SJSA1 (cell line): ENCODE measurements around the gene ADAMTS14. TPM values are rescaled to one million over a fixed set of nuclear protein-coding genes. Genes with fewer than 3 reads are reported as not detected.
A peak's percentile ranks its signal among the peaks of the same experiment; 100 is the strongest.
"Not testable (repeated sequence)": the region's sequence is repeated elsewhere in the genome, so short reads cannot be mapped to it uniquely, and the experiment has no call there.

Experiments used
- DNase-seq, 2 experiments: peaks; one replicate each; pipeline ENCODE4 v3.0.0-alpha.2; 2015 to 2020; ENCODE audit warnings: low spot score in 2 of 2, low read depth in 1 of 2
- H3K27ac ChIP-seq: fragments of 250-450 bp; sonication (Bioruptor Pico); 2 replicates; pipeline ENCODE4 v1.5.1; 2020; ENCODE audit warnings: mild to moderate bottlenecking, moderate library complexity
- H3K27me3 ChIP-seq: fragments of 250-450 bp; sonication (Bioruptor Pico); replicated peaks from 2 replicates; pipeline ENCODE4 v1.5.1; 2020; ENCODE audit warnings: mild to moderate bottlenecking, moderate library complexity
- H3K36me3 ChIP-seq: fragments of 250-450 bp; sonication (Bioruptor Pico); 2 replicates; pipeline ENCODE4 v1.5.1; 2020; ENCODE audit warnings: mild to moderate bottlenecking
- H3K4me1 ChIP-seq: fragments of 250-450 bp; sonication (Bioruptor Pico); replicated peaks from 2 replicates; pipeline ENCODE4 v1.6.1; 2021; ENCODE audit warnings: mild to moderate bottlenecking
- H3K4me3 ChIP-seq: fragments of 250-450 bp; sonication (Bioruptor Pico); 2 replicates; pipeline ENCODE4 v1.5.1; 2020; ENCODE audit warnings: mild to moderate bottlenecking
- H3K9me3 ChIP-seq: fragments of 250-450 bp; sonication (Bioruptor Pico); replicated peaks from 2 replicates; pipeline ENCODE4 v1.5.1; 2020; ENCODE audit warnings: mild to moderate bottlenecking
- total RNA-seq: library from RNA; depleted of rRNA; stranded (reverse); fragments of >200 nt; shearing (Covaris generic); gene quantifications from 2 replicates; pipeline ENCODE4 v1.2.3, GENCODE V29; 2014

Gene ADAMTS14
- total RNA-seq, 1 experiment from 2014 or later = 1.2 TPM

DNA sequence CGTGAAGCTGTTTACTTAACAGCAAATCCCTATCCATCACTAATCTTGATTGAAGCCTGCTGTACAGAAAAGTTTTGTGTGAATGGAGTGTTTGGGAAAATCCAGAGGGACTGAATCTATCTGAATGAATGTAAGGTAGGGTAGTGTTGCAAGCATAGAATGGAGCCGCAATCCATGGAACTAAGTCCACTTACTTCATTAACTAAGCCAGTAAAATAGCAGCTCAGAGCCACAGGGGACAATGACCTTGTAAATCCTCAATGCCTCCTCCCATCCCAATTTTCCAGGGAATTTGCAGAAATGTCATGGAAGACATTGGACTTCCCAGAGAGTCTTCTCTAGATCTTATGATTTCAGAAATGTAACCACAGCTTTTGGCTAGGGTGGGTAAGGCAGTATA is 97.7 kb downstream of the ADAMTS14 start:
- DNase-seq = no peak
- H3K27me3 ChIP-seq = 0 out of 2 replicates have a peak, but pooled peaks cover 4% of the 10 kb centered on the region
- H3K4me3 ChIP-seq = no peak overlapping the region

DNA sequence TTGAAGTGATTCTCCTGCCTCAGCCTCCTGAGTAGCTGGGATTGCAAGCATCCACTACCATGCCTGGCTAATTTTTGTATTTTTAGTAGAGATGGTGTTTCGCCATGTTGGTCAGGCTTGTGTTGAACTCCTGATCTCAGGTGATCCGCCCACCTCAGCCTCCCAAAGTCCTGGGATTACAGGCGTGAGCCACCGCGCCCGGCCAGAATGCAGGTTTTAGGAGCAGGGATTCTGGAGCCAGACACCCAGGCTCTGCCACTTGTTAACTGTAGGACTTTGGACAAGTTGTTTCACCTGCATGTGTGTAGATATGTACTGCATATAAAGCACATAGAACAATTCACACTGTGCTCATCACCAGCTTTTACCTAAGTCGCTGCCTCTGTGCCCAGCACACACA is 98.2 kb downstream of the ADAMTS14 start:
- H3K9me3 ChIP-seq, DNase-seq, H3K36me3 ChIP-seq, H3K27ac ChIP-seq, H3K4me1 ChIP-seq, H3K4me3 ChIP-seq, H3K27me3 ChIP-seq: not testable (repeated sequence)

More for the DNA sequence above, 97.7 kb downstream of the ADAMTS14 start:
- Histone ChIP-seq H3K4me1 (no peaks in the 10 kb centered on the region), H3K9me3 (0 out of 2 replicates have a peak, but pooled peaks cover 3% of the 10 kb centered on the region), H3K36me3 (no peaks in the 10 kb centered on the region), H3K27ac (no peak overlapping the region)

DNA sequence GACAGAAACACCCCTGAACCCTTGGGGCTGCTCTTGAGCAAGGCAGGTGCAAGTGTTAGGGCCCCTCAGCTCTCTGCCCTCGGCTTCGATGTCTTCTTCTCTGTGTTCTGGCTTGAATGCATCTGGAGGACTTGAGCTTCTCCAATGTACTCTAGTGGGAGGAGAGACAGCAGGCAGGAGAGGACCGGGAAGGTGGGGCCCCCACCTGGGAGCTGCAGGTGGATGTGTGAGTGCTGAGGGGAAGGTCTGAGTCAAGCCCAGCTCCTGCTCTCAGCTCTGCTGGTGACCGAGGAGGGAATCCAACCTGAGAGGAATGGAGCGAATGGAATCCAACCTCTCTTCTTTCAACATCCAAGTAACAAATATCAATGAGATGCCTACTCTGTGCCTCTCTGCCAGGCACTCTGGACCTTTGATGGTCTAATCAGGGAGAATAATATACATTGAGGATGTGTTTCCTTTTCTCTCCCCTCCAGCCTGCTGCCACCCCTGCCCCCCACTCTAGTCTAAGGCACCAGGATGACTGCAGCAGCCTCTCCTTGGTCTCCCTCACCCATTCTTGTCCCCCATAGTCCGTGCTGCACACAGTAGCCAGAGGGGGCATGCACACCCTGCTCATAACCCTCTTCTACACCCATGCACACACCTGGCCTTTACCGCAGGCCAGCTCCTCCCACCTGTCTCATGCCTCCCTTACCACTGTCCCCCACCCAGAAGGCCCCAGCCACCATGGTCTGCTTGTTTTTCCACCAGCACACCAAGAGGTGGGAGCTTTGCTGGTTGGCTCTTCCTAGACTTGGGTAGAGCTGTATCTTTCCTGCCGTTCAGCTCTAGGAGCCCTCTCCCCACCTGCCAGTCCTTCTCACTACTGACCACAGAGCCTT is 99.2 kb downstream of the ADAMTS14 start:
- Histone ChIP-seq H3K9me3 (no peaks in the 10 kb centered on the region), H3K4me3 (no peak overlapping the region), H3K27ac (no peak overlapping the region), H3K36me3 (no peaks in the 10 kb centered on the region), H3K27me3 (0 out of 2 replicates have a peak, but pooled peaks cover 3% of the 10 kb centered on the region), H3K4me1 (no peaks in the 10 kb centered on the region)
- DNase-seq = no peak

DNA sequence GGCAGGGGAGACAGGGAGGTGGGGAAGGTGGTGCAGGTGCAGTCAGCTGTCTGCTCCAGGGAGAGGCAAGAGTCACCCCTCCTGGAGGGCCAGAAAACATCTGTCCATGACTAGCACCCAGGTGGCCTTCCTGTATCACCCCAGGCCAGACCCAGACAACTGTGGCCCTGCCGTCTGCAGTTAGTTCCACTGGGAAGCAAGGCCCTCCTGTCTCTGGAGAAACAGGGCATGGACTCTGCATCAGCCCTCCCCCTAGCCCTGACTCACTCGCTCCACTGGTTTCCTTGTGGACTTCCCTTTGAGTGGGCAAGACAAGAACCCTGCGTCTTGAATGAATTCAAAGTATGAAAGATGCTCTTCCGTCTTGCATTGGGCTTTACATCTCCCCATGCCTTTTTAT is 100.3 kb downstream of the ADAMTS14 start:
- DNase-seq = no peak
- H3K4me3 ChIP-seq = no peak overlapping the region

DNA sequence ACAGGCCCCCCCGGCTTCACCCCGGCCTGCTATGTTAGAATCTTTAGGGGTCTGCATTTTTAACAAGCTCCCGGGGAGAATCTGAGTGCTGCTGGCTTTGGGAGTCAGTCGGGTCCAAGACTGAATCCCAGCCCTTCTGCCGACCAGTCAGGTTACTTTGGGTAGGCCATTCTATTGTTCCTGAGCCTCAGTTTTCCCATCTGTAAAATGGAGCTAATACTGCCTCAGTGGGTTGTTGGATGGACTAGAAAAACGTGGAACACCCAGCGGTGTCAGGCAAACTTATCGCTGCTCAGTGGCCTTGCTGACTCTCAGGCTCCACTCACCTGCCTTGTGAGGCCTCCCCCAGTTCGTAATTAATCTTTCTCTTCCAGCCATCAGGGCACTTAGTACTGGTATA is 101.2 kb downstream of the ADAMTS14 start:
- H3K4me1 ChIP-seq = no peaks in the 10 kb centered on the region
- no peaks in the 10 kb centered on the region for H3K27me3 ChIP-seq
- H3K4me3 ChIP-seq = no peak overlapping the region
- H3K9me3 ChIP-seq = no peaks in the 10 kb centered on the region
- no peaks in the 10 kb centered on the region for H3K36me3 ChIP-seq
- H3K27ac ChIP-seq = no peak overlapping the region
- no peak for DNase-seq

More for the DNA sequence above, 100.3 kb downstream of the ADAMTS14 start:
- H3K4me1 ChIP-seq = no peaks in the 10 kb centered on the region
- H3K27ac ChIP-seq = no peak overlapping the region
- H3K27me3 ChIP-seq = no peaks in the 10 kb centered on the region
- no peaks in the 10 kb centered on the region for H3K36me3 ChIP-seq
- no peaks in the 10 kb centered on the region for H3K9me3 ChIP-seq

DNA sequence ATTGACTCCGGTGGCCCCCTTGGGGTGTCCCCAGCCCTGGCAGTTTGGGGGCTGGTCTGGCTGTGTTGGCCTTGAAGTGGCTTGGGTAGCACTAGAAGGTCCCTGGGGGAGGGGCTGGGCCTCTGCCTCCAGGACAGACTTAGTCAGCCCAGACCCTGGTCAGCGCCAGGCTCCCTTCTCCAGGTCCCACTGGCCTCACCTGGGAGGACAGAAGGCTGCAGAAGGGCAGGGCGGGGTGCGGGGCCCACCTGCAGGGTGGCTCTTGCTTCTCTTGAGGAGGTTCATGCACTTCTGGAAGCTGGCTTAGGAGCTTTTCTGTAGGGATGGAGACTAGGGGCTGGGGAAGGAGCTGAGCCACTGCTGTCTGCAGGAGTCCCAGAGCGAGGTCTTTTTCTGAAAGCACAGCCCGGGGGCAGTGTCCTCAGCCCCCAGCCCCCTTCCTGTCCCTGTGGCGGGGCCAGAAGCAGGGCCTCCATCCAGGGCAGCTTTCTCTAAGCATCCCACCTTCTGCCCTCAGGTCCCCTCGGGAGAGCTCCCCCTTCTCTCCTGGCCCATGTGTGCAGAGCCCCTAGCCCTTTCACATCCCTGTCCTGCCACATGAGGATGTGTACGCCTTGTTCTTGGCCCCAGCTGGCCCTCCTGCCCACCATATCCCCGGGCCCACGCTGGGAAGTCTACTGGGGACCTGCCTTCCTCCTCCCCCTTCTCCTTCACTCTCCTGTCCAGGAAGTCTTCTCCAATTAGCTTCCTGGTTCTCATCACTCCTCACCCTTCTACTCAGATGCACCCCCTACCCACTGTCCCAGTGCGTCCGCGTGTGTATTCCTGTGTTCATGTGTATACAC is 101.9 kb downstream of the ADAMTS14 start:
- no peaks in the 10 kb centered on the region for H3K9me3 ChIP-seq
- H3K4me1 ChIP-seq = no peaks in the 10 kb centered on the region
- no peaks in the 10 kb centered on the region for H3K36me3 ChIP-seq
- H3K4me3 ChIP-seq = no peak overlapping the region
- no peaks in the 10 kb centered on the region for H3K27me3 ChIP-seq
- H3K27ac ChIP-seq = no peak overlapping the region
- DNase-seq = no peak

DNA sequence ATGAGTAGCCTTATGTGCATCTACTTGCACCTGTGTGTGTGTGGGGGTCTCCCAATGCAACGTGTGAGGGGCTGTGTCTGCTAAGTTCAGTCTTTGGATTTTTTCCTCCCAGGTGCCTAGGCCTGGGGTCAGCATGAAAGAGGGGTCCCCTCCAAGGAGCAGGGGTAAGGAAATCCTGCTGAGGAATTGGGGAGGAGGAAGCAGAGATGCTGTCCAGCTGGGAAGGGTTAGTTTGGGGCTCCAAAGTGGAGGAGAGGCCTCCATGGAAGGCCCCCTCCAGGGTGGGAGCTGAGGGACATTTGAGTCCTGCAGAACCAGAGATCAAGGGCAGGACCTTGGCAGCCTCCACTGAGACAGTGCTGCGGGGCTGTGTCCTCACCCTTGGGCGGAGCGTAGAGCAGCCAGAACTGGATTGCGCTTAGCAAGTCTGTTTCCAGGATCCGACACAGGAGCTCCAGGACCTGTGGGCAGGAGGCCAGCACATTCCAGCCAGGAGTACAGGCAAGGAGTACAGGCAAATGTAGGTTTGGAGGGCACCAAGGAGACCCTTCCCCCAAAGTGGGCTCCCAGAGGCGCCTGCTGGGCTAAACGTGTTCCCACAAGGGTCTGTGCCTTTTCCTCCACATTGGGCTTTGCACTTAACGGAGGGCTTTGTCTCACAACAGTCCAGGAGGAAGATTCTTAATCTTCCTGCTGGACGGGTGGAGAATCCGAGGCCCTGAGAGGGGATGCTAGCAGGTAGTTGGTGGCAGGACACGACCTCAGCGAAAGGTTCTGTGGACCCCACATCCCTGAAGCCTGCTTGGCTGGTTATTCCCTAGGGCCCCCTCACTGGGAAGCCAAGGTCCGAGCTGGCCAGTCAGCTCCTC is 102.7 kb downstream of the ADAMTS14 start:
- Histone ChIP-seq H3K4me1 (no peaks in the 10 kb centered on the region), H3K9me3 (no peaks in the 10 kb centered on the region), H3K27ac (no peak overlapping the region), H3K4me3 (no peak overlapping the region), H3K36me3 (no peaks in the 10 kb centered on the region), H3K27me3 (no peaks in the 10 kb centered on the region)
- peak in 1 of 2 experiments; percentile 28 for DNase-seq

DNA sequence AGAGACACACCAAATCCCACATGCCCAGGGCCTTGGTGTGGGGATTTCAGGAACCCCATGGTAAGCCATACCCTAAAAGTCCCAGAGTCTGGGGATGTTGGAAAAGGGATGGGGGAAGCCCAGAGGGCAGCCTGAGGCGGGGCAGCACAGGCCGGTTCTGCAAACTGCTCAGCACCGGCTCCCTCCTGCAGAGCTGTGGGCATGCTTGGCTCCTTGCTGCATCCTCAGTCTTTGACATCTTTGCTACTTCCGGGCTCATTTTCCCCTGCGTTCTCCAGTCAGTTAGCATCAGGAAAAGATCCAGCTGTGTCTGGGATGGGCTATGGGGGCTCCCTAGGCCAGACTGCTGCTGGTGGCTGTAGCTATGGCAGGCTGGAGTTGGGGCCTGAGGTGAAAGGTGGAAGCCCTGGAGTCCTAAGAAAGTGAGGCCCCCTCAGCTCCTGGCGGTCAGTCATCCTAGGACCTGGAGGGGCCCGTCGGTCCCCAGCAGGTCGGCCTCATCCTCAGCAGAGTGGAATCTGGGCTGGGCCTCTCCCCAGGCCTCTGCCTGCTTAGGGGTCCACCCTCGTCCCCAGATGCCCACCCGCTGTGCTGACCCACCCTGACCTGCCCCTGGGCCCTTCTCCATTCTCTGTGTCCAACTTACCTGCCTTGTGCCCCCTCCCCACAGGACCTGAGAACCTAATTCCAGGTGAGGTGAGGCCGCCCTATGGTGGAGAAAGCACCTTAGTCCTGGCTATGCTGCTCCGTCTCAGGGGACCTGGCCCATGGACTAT is 103.6 kb downstream of the ADAMTS14 start:
- Histone ChIP-seq H3K27me3 (no peaks in the 10 kb centered on the region), H3K4me3 (no peak overlapping the region), H3K27ac (no peak overlapping the region), H3K36me3 (no peaks in the 10 kb centered on the region), H3K9me3 (no peaks in the 10 kb centered on the region), H3K4me1 (no peaks in the 10 kb centered on the region)
- peak in 1 of 2 experiments; percentile 14 for DNase-seq

DNA sequence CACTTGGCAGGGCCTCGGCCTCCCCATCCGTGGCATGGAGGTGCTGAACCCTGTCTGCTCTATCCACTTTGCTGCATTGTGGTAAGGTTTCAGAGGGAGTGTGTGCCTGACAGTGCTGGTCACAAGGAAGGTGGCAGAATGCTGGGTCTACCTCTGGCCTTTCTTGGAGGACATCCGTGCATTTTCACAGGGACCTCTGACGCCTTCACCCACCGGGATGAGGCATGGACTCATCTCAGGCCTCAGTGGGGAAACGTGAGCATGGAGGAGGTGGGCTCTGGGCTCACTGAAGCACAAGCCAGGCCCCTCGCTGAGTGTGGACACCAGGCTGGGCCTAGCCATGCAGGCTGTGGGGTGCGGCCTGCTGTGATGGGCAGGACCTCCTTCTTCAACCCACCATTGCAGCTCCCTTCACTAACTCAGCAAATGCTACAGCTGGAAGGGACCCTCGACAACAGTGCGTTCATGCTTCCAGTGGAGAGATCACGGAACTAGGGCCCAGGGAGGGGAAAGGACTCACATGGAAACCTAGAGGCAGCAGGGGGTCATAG is 104.2 kb downstream of the ADAMTS14 start:
- H3K36me3 ChIP-seq = no peaks in the 10 kb centered on the region

DNA sequence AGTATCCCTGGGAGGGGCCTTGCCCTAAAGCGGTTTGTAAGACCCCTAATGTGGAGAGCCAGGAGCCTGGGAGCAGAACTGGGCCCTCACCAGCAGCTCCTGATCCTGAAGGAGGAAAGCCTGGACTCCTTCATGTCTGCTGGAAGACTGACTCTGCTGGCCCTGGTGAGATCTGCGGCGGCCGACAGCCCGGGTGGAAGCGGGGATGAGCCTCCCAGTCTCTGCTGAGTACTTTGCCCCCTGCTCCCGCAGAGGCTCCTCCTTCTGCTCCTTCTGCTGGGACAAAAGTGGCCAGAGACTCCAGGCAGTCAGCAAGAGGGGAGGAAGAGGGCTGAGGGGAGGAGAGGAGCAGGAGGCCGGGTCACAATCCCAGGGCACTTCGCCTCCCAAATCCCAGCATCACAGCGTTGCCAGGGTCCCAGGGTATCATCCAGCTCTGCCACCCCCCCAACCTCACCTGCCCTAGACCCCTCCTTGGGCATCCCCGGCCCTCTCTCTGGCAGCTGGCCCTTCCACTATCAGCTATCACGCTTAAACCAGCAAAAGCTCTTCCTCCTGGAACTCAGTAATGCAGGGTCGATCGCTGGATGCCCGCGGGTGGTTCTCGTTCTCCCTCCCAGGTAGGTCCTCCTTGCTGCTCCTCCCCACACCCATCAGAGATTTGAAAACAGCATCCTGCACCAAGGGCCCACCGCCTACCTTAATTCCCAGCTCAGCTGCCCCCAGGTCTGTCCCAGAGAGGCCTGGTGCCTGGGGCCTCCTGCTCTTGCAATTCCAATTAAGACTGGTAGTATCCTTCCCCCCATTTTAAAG is 105.0 kb downstream of the ADAMTS14 start:
- Histone ChIP-seq H3K36me3 (no peaks in the 10 kb centered on the region), H3K27me3 (no peaks in the 10 kb centered on the region), H3K4me3 (no peak overlapping the region), H3K27ac (no peak overlapping the region), H3K9me3 (no peaks in the 10 kb centered on the region), H3K4me1 (no peaks in the 10 kb centered on the region)
- peak in 1 of 2 experiments; percentile 38 for DNase-seq

More for the DNA sequence above, 104.2 kb downstream of the ADAMTS14 start:
- Histone ChIP-seq H3K9me3 (no peaks in the 10 kb centered on the region), H3K4me3 (no peak overlapping the region), H3K4me1 (no peaks in the 10 kb centered on the region), H3K27me3 (no peaks in the 10 kb centered on the region), H3K27ac (no peak overlapping the region)
- peak in 1 of 2 experiments; percentile 33 for DNase-seq

DNA sequence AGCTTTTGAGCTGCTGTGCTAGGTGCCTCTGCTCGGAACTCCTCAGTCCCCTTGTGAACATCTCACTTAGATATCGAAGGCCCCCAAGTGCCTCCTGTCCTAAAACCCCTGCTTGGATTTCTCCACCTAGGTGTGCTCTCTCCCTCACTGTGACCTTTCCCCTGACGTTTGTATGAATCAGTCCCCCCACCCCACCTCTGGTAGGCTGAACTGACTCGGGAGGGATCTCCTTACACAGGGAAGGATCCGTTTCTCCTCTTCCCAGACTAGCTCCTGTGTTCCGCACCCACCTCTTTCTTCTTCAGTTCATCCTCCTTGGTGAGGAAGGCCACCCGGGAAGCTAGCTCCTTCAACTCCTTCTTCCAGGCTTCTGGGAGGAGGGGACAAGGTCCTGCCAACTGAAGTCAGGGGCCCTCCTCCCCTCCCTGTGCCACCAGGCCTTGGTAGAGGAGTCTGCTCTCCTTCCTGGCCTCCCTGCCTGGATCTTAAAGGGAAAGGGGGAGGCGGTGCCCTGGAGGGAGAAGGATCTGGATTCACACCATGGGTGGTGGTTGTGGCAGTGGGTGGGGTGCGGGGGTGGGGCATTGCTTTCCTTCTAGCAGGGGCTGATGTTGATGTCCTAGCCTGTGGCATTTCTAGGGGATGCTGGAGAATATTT is 106.1 kb downstream of the ADAMTS14 start:
- H3K36me3 ChIP-seq = no peaks in the 10 kb centered on the region
- H3K27me3 ChIP-seq = no peaks in the 10 kb centered on the region
- H3K9me3 ChIP-seq = no peaks in the 10 kb centered on the region
- DNase-seq = peak in 1 of 2 experiments; percentile 42
- no peak overlapping the region for H3K27ac ChIP-seq
- H3K4me1 ChIP-seq = no peaks in the 10 kb centered on the region
- H3K4me3 ChIP-seq = no peak overlapping the region
